GM12878 (cell line): ENCODE measurements around the gene CNTNAP5. TPM values are rescaled to one million over a fixed set of nuclear protein-coding genes. Genes with fewer than 3 reads are reported as not detected.

Experiments used
- ATAC-seq: fragments of 200-7000 bp; cut with Tn5 transposase; 3 replicates; pipeline ENCODE4 v1.9.1; 2020; ENCODE audit warnings: mild to moderate bottlenecking, moderate library complexity
- BruUV-seq: library from RNA; stranded (reverse); fragments of 400-500 nt; replicated peaks from 2 replicates; lab custom pipeline; 2021; lab: Mats Ljungman, UMichigan
- CTCF ChIA-PET: fragments of 300-600 bp; sonication (Branson Sonifier 250); formaldehyde crosslinking; extraction: SDS; loops from one replicate; lab custom pipeline; 2021; ENCODE audit warnings: inconsistent platforms; lab: Yijun Ruan, JAX
- POLR2A ChIA-PET: fragments of 350-600 bp; formaldehyde crosslinking; extraction: SDS; loops from one replicate; lab custom pipeline; 2021; ENCODE audit warnings: inconsistent platforms; lab: Charles Lee
- RAD21 ChIA-PET: fragments of 300-600 bp; sonication (Branson Sonifier 250); formaldehyde crosslinking; loops from one replicate; lab custom pipeline; 2023; ENCODE audit warnings: antibody characterized with exemption; ENCODE audit not compliant: unreplicated experiment; lab: Charles Lee
- SMC1A ChIA-PET: fragments of 300-600 bp; sonication (Branson Sonifier 250); formaldehyde crosslinking; loops from one replicate; lab custom pipeline; 2023; ENCODE audit not compliant: unreplicated experiment, uncharacterized antibody; lab: Charles Lee
- DNase-seq: peaks from one replicate; pipeline ENCODE4 v3.0.0-alpha.2; 2011; ENCODE audit warnings: low read depth, low spot score
- FAIRE-seq: peaks from 3 replicates; lab custom pipeline; 2011; peaks lifted over from hg19 to GRCh38; lab: Jason Lieb, UNC
- H2AFZ ChIP-seq: 2 replicates; pipeline ENCODE4 v1.6.0; 2011; ENCODE audit warnings: low read depth, low read length, control low read depth; ENCODE audit not compliant: control insufficient read depth
- H3K27ac ChIP-seq: 2 replicates; pipeline ENCODE4 v1.5.1; 2011; ENCODE audit warnings: control low read depth; ENCODE audit not compliant: control insufficient read depth, insufficient read depth
- H3K27me3 ChIP-seq, 2 experiments: replicated peaks in 1 of 2; 2 replicates each; pipeline versions ENCODE4 v1.6.0 to v1.6.1; 2011; ENCODE audit warnings: low read length in 1 of 2; ENCODE audit not compliant: control insufficient read depth in 2 of 2, insufficient read depth in 2 of 2
- H3K36me3 ChIP-seq, 2 experiments: 2 replicates each; pipeline ENCODE4 v1.5.1; 2011; ENCODE audit warnings: low read length in 1 of 2; ENCODE audit not compliant: control insufficient read depth in 2 of 2, insufficient read depth in 2 of 2
- H3K4me1 ChIP-seq: 2 replicates; pipeline ENCODE4 v1.6.1; 2011; ENCODE audit warnings: mild to moderate bottlenecking, low read length, moderate library complexity, mixed read lengths; ENCODE audit not compliant: control insufficient read depth, insufficient read depth
- H3K4me2 ChIP-seq: 2 replicates; pipeline ENCODE4 v1.6.0; 2011; ENCODE audit warnings: control low read depth; ENCODE audit not compliant: control insufficient read depth, insufficient read depth
- H3K4me3 ChIP-seq: fragments of 200-600 bp; sonication (generic); 2 replicates; pipeline ENCODE4 v1.5.1; 2016
- H3K79me2 ChIP-seq: 2 replicates; pipeline ENCODE4 v1.6.0; 2011; ENCODE audit warnings: low read length; ENCODE audit not compliant: control insufficient read depth, insufficient read depth
- H3K9ac ChIP-seq: 2 replicates; pipeline ENCODE4 v1.8.0; 2011; ENCODE audit warnings: low read length, control low read depth, mixed read lengths; ENCODE audit not compliant: control insufficient read depth, insufficient read depth
- H3K9me3 ChIP-seq: replicated peaks from 3 replicates; pipeline ENCODE4 v1.5.1; 2011; ENCODE audit warnings: mild to moderate bottlenecking, low read length; ENCODE audit not compliant: control insufficient read depth, insufficient read depth
- H4K20me1 ChIP-seq: 2 replicates; pipeline ENCODE4 v1.6.0; 2011; ENCODE audit not compliant: control insufficient read depth, insufficient read depth
- ESRRA ChIP-seq: IDR thresholded peaks from 2 replicates; pipeline ENCODE4 v1.6.1; 2012; ENCODE audit warnings: mild to moderate bottlenecking, low read length, improper control_type of control experiment
- HDAC2 ChIP-seq: fragments of 200-600 bp; sonication (generic); IDR thresholded peaks from 2 replicates; pipeline ENCODE4 v1.6.1; 2017
- MEF2B ChIP-seq: fragments of 450-650 bp; IDR thresholded peaks from 2 replicates; pipeline ENCODE4 v1.6.1; 2018; ENCODE audit warnings: mild to moderate bottlenecking, moderate library complexity; ENCODE audit not compliant: partially characterized antibody, poor library complexity, severe bottlenecking
- MXI1 ChIP-seq: fragments of 150-350 bp; IDR thresholded peaks from 2 replicates; pipeline ENCODE4 v1.6.1; 2011; ENCODE audit warnings: low read depth, mild to moderate bottlenecking, inconsistent platforms, low read length, improper control_type of control experiment
- PAX5 ChIP-seq: IDR thresholded peaks from 2 replicates; pipeline ENCODE4 v1.6.1; 2011; ENCODE audit warnings: low read depth, low read length, borderline replicate concordance
- POLR2A ChIP-seq: IDR thresholded peaks from 2 replicates; pipeline ENCODE4 v1.6.1; 2011; ENCODE audit warnings: low read depth, mild to moderate bottlenecking, low read length
- SMAD5 ChIP-seq: IDR thresholded peaks from 2 replicates; pipeline ENCODE4 v1.6.1; 2016; ENCODE audit warnings: antibody characterized with exemption, low read depth
- TCF7 ChIP-seq: IDR thresholded peaks from 2 replicates; pipeline ENCODE4 v1.6.1; 2014; ENCODE audit warnings: antibody characterized with exemption, borderline replicate concordance
- ZNF207 ChIP-seq: fragments of 450-650 bp; IDR thresholded peaks from 2 replicates; pipeline ENCODE4 v1.6.1; 2014; ENCODE audit warnings: antibody characterized with exemption, mild to moderate bottlenecking, borderline replicate concordance
- ZSCAN29 ChIP-seq: fragments of 450-650 bp; IDR thresholded peaks from 2 replicates; pipeline ENCODE4 v1.6.1; 2017; ENCODE audit warnings: mild to moderate bottlenecking, moderate library complexity
- WGBS: methylation state at CpG from one replicate; pipeline ENCODE4 v1.1.6; 2016; ENCODE audit warnings: low lambda C conversion rate; ENCODE audit not compliant: insufficient replicate concordance, insufficient coverage; ENCODE audit errors: missing lambda C conversion rate; 5-methylcytosine and 5-hydroxymethylcytosine counted together
- in situ Hi-C: fragments of 300-500 bp; cut with MboI; formaldehyde crosslinking; loops from 9 replicates; pipeline ENCODE4 v1.14.3; 2018; ENCODE audit warnings: mixed read lengths
- intact Hi-C: fragments of 100-400 bp; cut with micrococcal nuclease; formaldehyde crosslinking; loops from one replicate; pipeline ENCODE4 v1.14.2; 2022; ENCODE audit not compliant: unreplicated experiment
- polyA plus RNA-seq, 11 experiments: library from polyadenylated mRNA; depleted of rRNA in 4 of 11; unstranded in 6 of 11; stranded (reverse) in 5 of 11; fragments of >200 nt; fragmentation: Nextera tagmentation in 4 of 11; fragmentation: Illumina TruSeq in 1 of 11; extraction: Ambion mirVana in 4 of 11; extraction: Trizol in 1 of 11; gene quantifications; 1 replicate in 1 of 11; 2 replicates in 10 of 11; pipeline versions ENCODE4 v1.2.1 to v1.2.3, GENCODE V29; 2011 to 2016; ENCODE audit warnings: inconsistent platforms in 2 of 11, missing spikeins in 2 of 11, low read depth in 1 of 11
- total RNA-seq, 4 experiments: library from RNA; depleted of rRNA in 3 of 4; stranded (reverse); fragments of >200 nt in 3 of 4; fragmentation: Illumina TruSeq in 1 of 4; extraction: Trizol in 1 of 4; gene quantifications; 2 replicates each; pipeline versions ENCODE4 v1.2.1 to v1.2.3, GENCODE V29; 2013 to 2021
- TF ChIP-seq, protein P1 (sequence below): fragments of 150-350 bp; IDR thresholded peaks from 2 replicates; pipeline ENCODE4 v1.6.1; 2014; ENCODE audit warnings: mild to moderate bottlenecking, low read depth, low read length
- TF ChIP-seq, protein P2 (sequence below): fragments of 450-650 bp; IDR thresholded peaks from 2 replicates; pipeline ENCODE4 v1.6.1; 2017; ENCODE audit warnings: antibody characterized with exemption, mild to moderate bottlenecking, moderate library complexity
- TF ChIP-seq, protein P3 (sequence below): fragments of 450-650 bp; IDR thresholded peaks from 2 replicates; pipeline ENCODE4 v1.6.1; 2017; ENCODE audit warnings: mild to moderate bottlenecking, moderate library complexity

CNTNAP5 gene
- total and polyA plus RNA-seq, 10 of the 15 experiments (the other 5 are each of a cell fraction or from before 2014, with no cell fraction given) = not detected

DNA sequence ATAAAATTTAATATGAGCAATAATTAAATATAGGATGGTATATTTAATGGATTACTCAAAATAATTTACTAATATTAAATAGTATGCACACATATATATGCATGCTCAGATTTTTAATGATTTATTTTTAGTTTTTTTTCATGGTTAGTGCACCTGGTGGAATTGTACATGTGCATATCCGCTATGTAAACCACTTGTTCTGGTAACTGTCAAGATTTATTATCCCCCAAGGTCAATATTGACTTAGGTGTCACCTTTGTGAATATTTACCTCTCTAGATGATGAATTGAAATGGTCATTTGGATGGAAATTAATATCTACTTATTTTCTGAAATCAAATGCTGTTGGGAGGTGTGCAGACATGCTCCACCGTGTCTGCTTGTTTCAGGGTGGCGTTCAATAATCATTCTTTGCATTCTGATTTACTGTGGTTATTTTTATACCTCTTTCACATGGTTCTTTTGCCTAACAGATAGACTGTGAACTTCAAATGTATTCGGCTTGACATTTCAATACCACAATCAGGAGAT, 14.7 kb downstream of the CNTNAP5 start (continued):
- TF ChIP-seq, protein P1, sequence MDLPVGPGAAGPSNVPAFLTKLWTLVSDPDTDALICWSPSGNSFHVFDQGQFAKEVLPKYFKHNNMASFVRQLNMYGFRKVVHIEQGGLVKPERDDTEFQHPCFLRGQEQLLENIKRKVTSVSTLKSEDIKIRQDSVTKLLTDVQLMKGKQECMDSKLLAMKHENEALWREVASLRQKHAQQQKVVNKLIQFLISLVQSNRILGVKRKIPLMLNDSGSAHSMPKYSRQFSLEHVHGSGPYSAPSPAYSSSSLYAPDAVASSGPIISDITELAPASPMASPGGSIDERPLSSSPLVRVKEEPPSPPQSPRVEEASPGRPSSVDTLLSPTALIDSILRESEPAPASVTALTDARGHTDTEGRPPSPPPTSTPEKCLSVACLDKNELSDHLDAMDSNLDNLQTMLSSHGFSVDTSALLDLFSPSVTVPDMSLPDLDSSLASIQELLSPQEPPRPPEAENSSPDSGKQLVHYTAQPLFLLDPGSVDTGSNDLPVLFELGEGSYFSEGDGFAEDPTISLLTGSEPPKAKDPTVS = no peak
- TF ChIP-seq ESRRA = no peak
- TF ChIP-seq HDAC2 = no peak
- TF ChIP-seq SMAD5 = no peak
- TF ChIP-seq, protein P2, sequence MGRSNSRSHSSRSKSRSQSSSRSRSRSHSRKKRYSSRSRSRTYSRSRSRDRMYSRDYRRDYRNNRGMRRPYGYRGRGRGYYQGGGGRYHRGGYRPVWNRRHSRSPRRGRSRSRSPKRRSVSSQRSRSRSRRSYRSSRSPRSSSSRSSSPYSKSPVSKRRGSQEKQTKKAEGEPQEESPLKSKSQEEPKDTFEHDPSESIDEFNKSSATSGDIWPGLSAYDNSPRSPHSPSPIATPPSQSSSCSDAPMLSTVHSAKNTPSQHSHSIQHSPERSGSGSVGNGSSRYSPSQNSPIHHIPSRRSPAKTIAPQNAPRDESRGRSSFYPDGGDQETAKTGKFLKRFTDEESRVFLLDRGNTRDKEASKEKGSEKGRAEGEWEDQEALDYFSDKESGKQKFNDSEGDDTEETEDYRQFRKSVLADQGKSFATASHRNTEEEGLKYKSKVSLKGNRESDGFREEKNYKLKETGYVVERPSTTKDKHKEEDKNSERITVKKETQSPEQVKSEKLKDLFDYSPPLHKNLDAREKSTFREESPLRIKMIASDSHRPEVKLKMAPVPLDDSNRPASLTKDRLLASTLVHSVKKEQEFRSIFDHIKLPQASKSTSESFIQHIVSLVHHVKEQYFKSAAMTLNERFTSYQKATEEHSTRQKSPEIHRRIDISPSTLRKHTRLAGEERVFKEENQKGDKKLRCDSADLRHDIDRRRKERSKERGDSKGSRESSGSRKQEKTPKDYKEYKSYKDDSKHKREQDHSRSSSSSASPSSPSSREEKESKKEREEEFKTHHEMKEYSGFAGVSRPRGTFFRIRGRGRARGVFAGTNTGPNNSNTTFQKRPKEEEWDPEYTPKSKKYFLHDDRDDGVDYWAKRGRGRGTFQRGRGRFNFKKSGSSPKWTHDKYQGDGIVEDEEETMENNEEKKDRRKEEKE = no peak
- TF ChIP-seq PAX5 = no peak

DNA sequence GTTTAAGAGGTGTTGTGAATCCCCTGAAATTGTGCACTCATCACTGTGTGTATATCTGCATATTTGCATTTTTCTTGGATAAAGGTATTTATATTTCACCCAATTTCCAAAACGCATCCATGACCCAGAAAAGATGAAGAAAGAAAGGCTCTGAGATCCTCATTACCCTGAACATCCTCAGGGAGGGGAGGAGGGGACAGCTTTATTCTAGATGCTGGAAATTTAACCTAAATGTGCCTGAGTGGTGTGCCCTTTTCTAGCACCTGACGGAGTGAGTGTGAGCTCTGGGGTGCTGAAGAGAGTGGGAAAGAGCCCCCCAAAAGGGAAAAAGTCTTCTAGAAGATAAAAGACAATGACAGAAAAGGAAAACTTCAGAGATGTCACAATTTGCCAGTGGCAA, 20.8 kb downstream of the CNTNAP5 start:
- no peak overlapping the region for H3K9ac ChIP-seq
- no peak overlapping the region for H2AFZ ChIP-seq
- H3K27ac ChIP-seq = no peak overlapping the region
- ChIA-PET RAD21 (no interaction called here), SMC1A (no interaction called here), CTCF (no interaction called here), POLR2A (no interaction called here)
- no peaks in the 10 kb centered on the region for H3K79me2 ChIP-seq
- H3K4me1 ChIP-seq = no peaks in the 10 kb centered on the region
- in situ Hi-C loops (no loop called here), intact Hi-C loops (no loop called here)
- BruUV-seq = no TSS peak
- WGBS = 4% methylated on average over 2 of the region's 2 CpGs
- H3K4me2 ChIP-seq = no peak overlapping the region
- DNase-seq (no peak), ATAC-seq (no peak), FAIRE-seq (no peak)
- H3K4me3 ChIP-seq = no peak overlapping the region
- H3K36me3 ChIP-seq = no peaks in the 10 kb centered on the region
- H3K9me3 ChIP-seq = no peaks in the 10 kb centered on the region
- no peaks in the 10 kb centered on the region for H4K20me1 ChIP-seq
- no peaks in the 10 kb centered on the region for H3K27me3 ChIP-seq
- TF ChIP-seq ZSCAN29 = no peak
- TF ChIP-seq TCF7 = no peak
- no peak for TF ChIP-seq POLR2A
- no peak for TF ChIP-seq HDAC2
- TF ChIP-seq, protein P3, sequence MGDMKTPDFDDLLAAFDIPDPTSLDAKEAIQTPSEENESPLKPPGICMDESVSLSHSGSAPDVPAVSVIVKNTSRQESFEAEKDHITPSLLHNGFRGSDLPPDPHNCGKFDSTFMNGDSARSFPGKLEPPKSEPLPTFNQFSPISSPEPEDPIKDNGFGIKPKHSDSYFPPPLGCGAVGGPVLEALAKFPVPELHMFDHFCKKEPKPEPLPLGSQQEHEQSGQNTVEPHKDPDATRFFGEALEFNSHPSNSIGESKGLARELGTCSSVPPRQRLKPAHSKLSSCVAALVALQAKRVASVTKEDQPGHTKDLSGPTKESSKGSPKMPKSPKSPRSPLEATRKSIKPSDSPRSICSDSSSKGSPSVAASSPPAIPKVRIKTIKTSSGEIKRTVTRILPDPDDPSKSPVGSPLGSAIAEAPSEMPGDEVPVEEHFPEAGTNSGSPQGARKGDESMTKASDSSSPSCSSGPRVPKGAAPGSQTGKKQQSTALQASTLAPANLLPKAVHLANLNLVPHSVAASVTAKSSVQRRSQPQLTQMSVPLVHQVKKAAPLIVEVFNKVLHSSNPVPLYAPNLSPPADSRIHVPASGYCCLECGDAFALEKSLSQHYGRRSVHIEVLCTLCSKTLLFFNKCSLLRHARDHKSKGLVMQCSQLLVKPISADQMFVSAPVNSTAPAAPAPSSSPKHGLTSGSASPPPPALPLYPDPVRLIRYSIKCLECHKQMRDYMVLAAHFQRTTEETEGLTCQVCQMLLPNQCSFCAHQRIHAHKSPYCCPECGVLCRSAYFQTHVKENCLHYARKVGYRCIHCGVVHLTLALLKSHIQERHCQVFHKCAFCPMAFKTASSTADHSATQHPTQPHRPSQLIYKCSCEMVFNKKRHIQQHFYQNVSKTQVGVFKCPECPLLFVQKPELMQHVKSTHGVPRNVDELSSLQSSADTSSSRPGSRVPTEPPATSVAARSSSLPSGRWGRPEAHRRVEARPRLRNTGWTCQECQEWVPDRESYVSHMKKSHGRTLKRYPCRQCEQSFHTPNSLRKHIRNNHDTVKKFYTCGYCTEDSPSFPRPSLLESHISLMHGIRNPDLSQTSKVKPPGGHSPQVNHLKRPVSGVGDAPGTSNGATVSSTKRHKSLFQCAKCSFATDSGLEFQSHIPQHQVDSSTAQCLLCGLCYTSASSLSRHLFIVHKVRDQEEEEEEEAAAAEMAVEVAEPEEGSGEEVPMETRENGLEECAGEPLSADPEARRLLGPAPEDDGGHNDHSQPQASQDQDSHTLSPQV = no peak
- TF ChIP-seq MXI1 = no peak
- no peak for TF ChIP-seq MEF2B
- TF ChIP-seq ZNF207 = no peak
